WTC11 (cell line): Measurements from ENCODE around the gene CIAPIN1. TPM values are rescaled to one million over a fixed set of nuclear protein-coding genes. Genes with fewer than 3 reads are reported as not detected.
A peak's percentile ranks its signal among the peaks of the same experiment; 100 is the strongest.

Source experiments
- ATAC-seq: fragments of 200-7000 bp; cut with Tn5 transposase; 2 replicates; pipeline ENCODE4 v1.10.0; 2021; ENCODE audit warnings: mild to moderate bottlenecking, moderate library complexity
- CTCF ChIA-PET: fragments of 300-600 bp; sonication (Branson Sonifier 250); formaldehyde crosslinking; loops from one replicate; lab custom pipeline; 2021; ENCODE audit warnings: antibody characterized with exemption; lab: Charles Lee
- POLR2A ChIA-PET: fragments of 350-600 bp; sonication (Branson Sonifier 250); formaldehyde crosslinking; loops from one replicate; lab custom pipeline; 2021; ENCODE audit warnings: antibody characterized with exemption; lab: Charles Lee
- DNase-seq: peaks from one replicate; pipeline ENCODE4 v3.0.0; 2021; ENCODE audit warnings: low spot score
- H3K27ac Mint-ChIP-seq: 2 replicates; pipeline ENCODE4 v1.8.0; 2021; ENCODE audit warnings: mixed read lengths
- H3K27me3 Mint-ChIP-seq: 2 replicates; pipeline ENCODE4 v1.8.0; 2021; ENCODE audit warnings: low read depth, mild to moderate bottlenecking, moderate library complexity, mixed read lengths
- H3K36me3 Mint-ChIP-seq: 2 replicates; pipeline ENCODE4 v1.8.0; 2021; ENCODE audit warnings: mixed read lengths
- H3K4me1 Mint-ChIP-seq: 2 replicates; pipeline ENCODE4 v1.8.0; 2022; ENCODE audit warnings: mixed read lengths
- H3K4me3 Mint-ChIP-seq: 2 replicates; pipeline ENCODE4 v1.8.0; 2021; ENCODE audit warnings: mild to moderate bottlenecking, moderate library complexity, mixed read lengths
- H3K9me3 Mint-ChIP-seq: 2 replicates; pipeline ENCODE4 v1.8.0; 2021; ENCODE audit warnings: mixed read lengths
- EMX1 ChIP-seq: fragments of 250-450 bp; sonication (Bioruptor Pico); IDR thresholded peaks from 2 replicates; pipeline ENCODE4 v1.8.0; 2021; ENCODE audit warnings: mild to moderate bottlenecking
- ESRRA ChIP-seq: sonication (generic); formaldehyde crosslinking; IDR thresholded peaks from 2 replicates; pipeline ENCODE4 v1.8.1; 2022; ENCODE audit warnings: mild to moderate bottlenecking, missing genetic modification reagents, borderline replicate concordance
- ETV6 ChIP-seq: sonication (generic); formaldehyde crosslinking; IDR thresholded peaks from 2 replicates; pipeline ENCODE4 v1.8.1; 2022; ENCODE audit warnings: mild to moderate bottlenecking, missing genetic modification reagents
- FOXP1 ChIP-seq: sonication (generic); formaldehyde crosslinking; IDR thresholded peaks from 2 replicates; pipeline ENCODE4 v1.8.0; 2022; ENCODE audit warnings: missing genetic modification reagents, mild to moderate bottlenecking, moderate library complexity, borderline replicate concordance
- HMGA2 ChIP-seq: fragments of 250-450 bp; sonication (Bioruptor Pico); IDR thresholded peaks from 2 replicates; pipeline ENCODE4 v1.4.0; 2021; ENCODE audit warnings: mild to moderate bottlenecking, moderate library complexity
- JUN ChIP-seq: sonication (generic); formaldehyde crosslinking; IDR thresholded peaks from 2 replicates; pipeline ENCODE4 v1.8.0; 2023; ENCODE audit warnings: mild to moderate bottlenecking, missing genetic modification reagents
- KAT7 ChIP-seq: sonication (generic); formaldehyde crosslinking; IDR thresholded peaks from 2 replicates; pipeline ENCODE4 v1.8.1; 2023; ENCODE audit warnings: missing genetic modification reagents, mild to moderate bottlenecking, borderline replicate concordance
- MXD4 ChIP-seq: fragments of 250-450 bp; sonication (Bioruptor Pico); IDR thresholded peaks from 2 replicates; pipeline ENCODE4 v1.8.0; 2021; ENCODE audit warnings: mild to moderate bottlenecking, moderate library complexity, borderline replicate concordance
- NFATC4 ChIP-seq: fragments of 250-450 bp; sonication (Bioruptor Pico); IDR thresholded peaks from 2 replicates; pipeline ENCODE4 v1.9.0; 2021; ENCODE audit warnings: mild to moderate bottlenecking
- NR1H2 ChIP-seq: sonication (generic); formaldehyde crosslinking; IDR thresholded peaks from 2 replicates; pipeline ENCODE4 v1.9.0; 2021; ENCODE audit warnings: mild to moderate bottlenecking, moderate library complexity, missing genetic modification reagents
- RELA ChIP-seq: sonication (generic); formaldehyde crosslinking; IDR thresholded peaks from 2 replicates; pipeline ENCODE4 v1.8.1; 2022; ENCODE audit warnings: missing genetic modification reagents, mild to moderate bottlenecking, borderline replicate concordance
- SP1 ChIP-seq: sonication (generic); formaldehyde crosslinking; conservative IDR thresholded peaks from 2 replicates; pipeline ENCODE4 v1.8.1; 2022; ENCODE audit warnings: missing genetic modification reagents
- TEAD1 ChIP-seq: sonication (generic); formaldehyde crosslinking; IDR thresholded peaks from 2 replicates; pipeline ENCODE4 v1.8.0; 2022; ENCODE audit warnings: mild to moderate bottlenecking, missing genetic modification reagents
- TEAD4 ChIP-seq: sonication (generic); formaldehyde crosslinking; IDR thresholded peaks from 2 replicates; pipeline ENCODE4 v1.8.0; 2022; ENCODE audit warnings: mild to moderate bottlenecking, missing genetic modification reagents
- ZNF219 ChIP-seq: sonication (generic); formaldehyde crosslinking; IDR thresholded peaks from 2 replicates; pipeline ENCODE4 v1.8.0; 2023; ENCODE audit warnings: missing genetic modification reagents, mild to moderate bottlenecking, borderline replicate concordance
- ZNF317 ChIP-seq: sonication (generic); formaldehyde crosslinking; IDR thresholded peaks from 2 replicates; pipeline ENCODE4 v1.8.1; 2023; ENCODE audit warnings: low read depth, mild to moderate bottlenecking, moderate library complexity, missing genetic modification reagents, borderline replicate concordance
- ZNF396 ChIP-seq: fragments of 250-450 bp; sonication (Bioruptor Pico); IDR thresholded peaks from 2 replicates; pipeline ENCODE4 v1.8.0; 2021; ENCODE audit warnings: mild to moderate bottlenecking, moderate library complexity, borderline replicate concordance
- total RNA-seq: library from RNA; stranded (reverse); gene quantifications from 3 replicates; pipeline ENCODE4 v1.2.3, GENCODE V29; 2021
- TF ChIP-seq, protein P1 (sequence below): sonication (generic); formaldehyde crosslinking; IDR thresholded peaks from 2 replicates; pipeline ENCODE4 v1.8.1; 2023; ENCODE audit warnings: mild to moderate bottlenecking, missing genetic modification reagents
- TF ChIP-seq, protein P2 (sequence below): sonication (generic); formaldehyde crosslinking; IDR thresholded peaks from 2 replicates; pipeline ENCODE4 v1.8.0; 2022; ENCODE audit warnings: mild to moderate bottlenecking, missing genetic modification reagents
- TF ChIP-seq, protein P3 (sequence below): sonication (generic); formaldehyde crosslinking; IDR thresholded peaks from 2 replicates; pipeline ENCODE4 v1.8.0; 2022; ENCODE audit warnings: mild to moderate bottlenecking, missing genetic modification reagents
- TF ChIP-seq, protein P4 (sequence below): sonication (generic); formaldehyde crosslinking; IDR thresholded peaks from 2 replicates; pipeline ENCODE4 v1.8.0; 2023; ENCODE audit warnings: missing genetic modification reagents, mild to moderate bottlenecking, borderline replicate concordance
- TF ChIP-seq, protein P5 (sequence below): sonication (generic); formaldehyde crosslinking; IDR thresholded peaks from 2 replicates; pipeline ENCODE4 v1.8.0; 2023; ENCODE audit warnings: mild to moderate bottlenecking, missing genetic modification reagents

The CIAPIN1 gene
- total RNA-seq, 1 experiment from 2014 or later: 87.9 TPM

DNA sequence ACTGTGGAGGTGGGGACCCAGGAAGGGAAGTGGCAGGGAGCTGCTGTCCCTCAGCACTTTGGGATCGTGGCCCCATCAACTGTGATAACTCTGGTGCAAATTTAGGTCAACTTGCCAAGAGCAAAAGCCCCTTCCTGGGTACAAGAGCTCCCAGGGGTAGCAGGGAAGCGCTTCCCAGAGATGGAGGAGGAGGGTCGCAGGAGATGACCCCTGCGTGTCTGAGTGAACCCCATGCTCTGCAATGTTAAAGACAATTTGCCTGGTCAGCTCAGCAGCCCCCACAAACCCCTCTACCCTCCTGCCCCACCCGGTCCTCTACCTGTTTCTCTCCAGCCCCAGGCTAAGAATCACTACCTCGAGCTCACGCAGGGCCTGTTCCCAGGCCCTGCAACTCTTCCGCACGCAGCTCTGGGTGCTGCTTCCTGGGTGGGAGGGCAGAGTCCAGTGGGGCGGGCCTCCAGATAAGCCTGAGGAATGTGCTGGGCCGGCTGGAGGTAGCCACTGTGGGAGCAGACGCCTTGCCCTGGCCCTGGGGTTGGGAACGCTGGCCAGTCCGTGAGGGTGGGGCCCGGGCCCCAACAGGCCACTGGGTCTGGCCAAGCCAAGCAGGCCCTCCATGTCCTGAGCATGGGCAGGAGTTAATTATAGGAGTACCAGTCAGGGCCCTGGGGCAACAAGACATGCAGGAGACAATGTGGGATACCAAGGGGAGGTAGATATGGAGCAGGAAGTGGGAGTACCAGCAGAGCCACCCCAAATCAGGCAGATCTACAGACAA lies 33.0 kb upstream of the CIAPIN1 start (continued):
- TF ChIP-seq, protein P1, sequence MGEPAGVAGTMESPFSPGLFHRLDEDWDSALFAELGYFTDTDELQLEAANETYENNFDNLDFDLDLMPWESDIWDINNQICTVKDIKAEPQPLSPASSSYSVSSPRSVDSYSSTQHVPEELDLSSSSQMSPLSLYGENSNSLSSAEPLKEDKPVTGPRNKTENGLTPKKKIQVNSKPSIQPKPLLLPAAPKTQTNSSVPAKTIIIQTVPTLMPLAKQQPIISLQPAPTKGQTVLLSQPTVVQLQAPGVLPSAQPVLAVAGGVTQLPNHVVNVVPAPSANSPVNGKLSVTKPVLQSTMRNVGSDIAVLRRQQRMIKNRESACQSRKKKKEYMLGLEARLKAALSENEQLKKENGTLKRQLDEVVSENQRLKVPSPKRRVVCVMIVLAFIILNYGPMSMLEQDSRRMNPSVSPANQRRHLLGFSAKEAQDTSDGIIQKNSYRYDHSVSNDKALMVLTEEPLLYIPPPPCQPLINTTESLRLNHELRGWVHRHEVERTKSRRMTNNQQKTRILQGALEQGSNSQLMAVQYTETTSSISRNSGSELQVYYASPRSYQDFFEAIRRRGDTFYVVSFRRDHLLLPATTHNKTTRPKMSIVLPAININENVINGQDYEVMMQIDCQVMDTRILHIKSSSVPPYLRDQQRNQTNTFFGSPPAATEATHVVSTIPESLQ (CRISPR knock-in tag): no peak
- TF ChIP-seq NFATC4 (no peak), ZNF219 (CRISPR knock-in tag) (no peak)
- TF ChIP-seq, all 79 proteins: peak for 0

DNA sequence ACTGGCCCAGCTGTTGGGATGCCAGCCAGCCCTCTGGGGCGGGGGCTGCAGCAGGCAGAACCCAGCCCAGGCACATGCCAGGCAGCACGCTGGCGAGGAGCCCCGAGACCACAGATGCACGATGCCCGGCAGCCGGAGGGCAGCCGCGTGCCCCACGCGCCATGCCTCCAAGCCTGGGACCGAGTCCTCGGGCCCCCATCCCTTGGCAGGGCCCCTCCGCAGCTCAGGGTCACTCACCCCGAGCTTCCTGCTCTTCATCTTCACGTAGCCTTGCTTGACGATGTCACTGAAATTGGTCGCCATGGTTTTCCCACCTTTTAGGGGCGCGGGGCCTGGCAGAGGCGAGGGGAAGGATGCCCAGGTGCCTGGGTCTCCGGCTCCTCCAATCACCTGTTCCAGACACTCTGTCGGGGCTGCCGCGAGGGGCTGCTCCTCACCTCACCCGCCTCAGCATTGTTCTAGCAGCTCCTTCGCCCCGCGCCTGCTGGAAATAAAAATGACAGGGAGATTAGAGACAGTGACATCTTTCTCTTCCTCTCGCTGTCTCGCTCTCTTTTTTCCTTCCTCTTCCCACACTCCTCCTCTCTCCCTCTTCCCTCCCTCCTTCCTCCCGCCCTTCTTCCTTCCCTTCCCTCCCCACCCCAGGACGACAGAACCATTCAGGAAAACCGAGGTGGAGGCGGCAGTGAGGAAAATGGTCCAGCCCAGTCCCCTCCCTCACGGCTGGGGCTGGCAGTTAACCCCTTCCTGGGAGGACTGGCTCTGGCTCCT lies 32.2 kb upstream of the CIAPIN1 start:
- Mint-ChIP-seq H3K27me3 (peaks cover 6% of the 10 kb centered on the region), H3K4me1 (peaks cover 53% of the 10 kb centered on the region), H3K27ac (no peak overlapping the region), H3K9me3 (no peaks in the 10 kb centered on the region), H3K4me3 (peak overlapping the region; percentile 82), H3K36me3 (0 out of 2 replicates have a peak, but pooled peaks cover 2% of the 10 kb centered on the region)
- CTCF ChIA-PET: interaction anchor here (0.9 to 4.8 kb wide), 10 partner anchors 8 to 179 kb away, joined by 3 to 26 read pairs (median 5); partner anchors contain the start of genes CIAPIN1, COQ9 and POLR2C
- POLR2A ChIA-PET: interaction anchor here (0.9 kb wide), 1 partner anchor 13 kb away, joined by 3 read pairs; no protein-coding TSS in a partner anchor
- DNase-seq: peak; percentile 75
- ATAC-seq: peak; percentile 43
- TF ChIP-seq KAT7 (0 out of 2 replicates have a peak, but pooled peaks have one; percentile 44), MXD4 (CRISPR knock-in tag) (no peak), TEAD1 (CRISPR knock-in tag) (0 out of 2 replicates have a peak, but pooled peaks have one; percentile 41), JUN (no peak), FOXP1 (CRISPR knock-in tag) (peak; percentile 61; the same call in 1 of the 2 replicates), ZNF317 (CRISPR knock-in tag) (no peak), ZNF396 (CRISPR knock-in tag) (no peak), ZNF219 (CRISPR knock-in tag) (peak; percentile 29; the same call in 1 of the 2 replicates), TEAD4 (CRISPR knock-in tag) (0 out of 2 replicates have a peak, but pooled peaks have one; percentile 25), HMGA2 (CRISPR knock-in tag) (no peak), SP1 (CRISPR knock-in tag) (peak; percentile 73), NR1H2 (CRISPR knock-in tag) (no peak), ESRRA (0 out of 2 replicates have a peak, but pooled peaks have one; percentile 21), RELA (CRISPR knock-in tag) (0 out of 2 replicates have a peak, but pooled peaks have one; percentile 25), EMX1 (CRISPR knock-in tag) (no peak), ETV6 (peak; percentile 29; the same call in 1 of the 2 replicates)
- TF ChIP-seq, protein P2, sequence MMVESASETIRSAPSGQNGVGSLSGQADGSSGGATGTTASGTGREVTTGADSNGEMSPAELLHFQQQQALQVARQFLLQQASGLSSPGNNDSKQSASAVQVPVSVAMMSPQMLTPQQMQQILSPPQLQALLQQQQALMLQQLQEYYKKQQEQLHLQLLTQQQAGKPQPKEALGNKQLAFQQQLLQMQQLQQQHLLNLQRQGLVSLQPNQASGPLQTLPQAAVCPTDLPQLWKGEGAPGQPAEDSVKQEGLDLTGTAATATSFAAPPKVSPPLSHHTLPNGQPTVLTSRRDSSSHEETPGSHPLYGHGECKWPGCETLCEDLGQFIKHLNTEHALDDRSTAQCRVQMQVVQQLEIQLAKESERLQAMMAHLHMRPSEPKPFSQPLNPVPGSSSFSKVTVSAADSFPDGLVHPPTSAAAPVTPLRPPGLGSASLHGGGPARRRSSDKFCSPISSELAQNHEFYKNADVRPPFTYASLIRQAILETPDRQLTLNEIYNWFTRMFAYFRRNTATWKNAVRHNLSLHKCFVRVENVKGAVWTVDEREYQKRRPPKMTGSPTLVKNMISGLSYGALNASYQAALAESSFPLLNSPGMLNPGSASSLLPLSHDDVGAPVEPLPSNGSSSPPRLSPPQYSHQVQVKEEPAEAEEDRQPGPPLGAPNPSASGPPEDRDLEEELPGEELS (CRISPR knock-in tag): peak; percentile 48; the same call in 1 of the 2 replicates
- TF ChIP-seq, protein P3, sequence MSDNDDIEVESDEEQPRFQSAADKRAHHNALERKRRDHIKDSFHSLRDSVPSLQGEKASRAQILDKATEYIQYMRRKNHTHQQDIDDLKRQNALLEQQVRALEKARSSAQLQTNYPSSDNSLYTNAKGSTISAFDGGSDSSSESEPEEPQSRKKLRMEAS (CRISPR knock-in tag): peak; percentile 65
- TF ChIP-seq, protein P4, sequence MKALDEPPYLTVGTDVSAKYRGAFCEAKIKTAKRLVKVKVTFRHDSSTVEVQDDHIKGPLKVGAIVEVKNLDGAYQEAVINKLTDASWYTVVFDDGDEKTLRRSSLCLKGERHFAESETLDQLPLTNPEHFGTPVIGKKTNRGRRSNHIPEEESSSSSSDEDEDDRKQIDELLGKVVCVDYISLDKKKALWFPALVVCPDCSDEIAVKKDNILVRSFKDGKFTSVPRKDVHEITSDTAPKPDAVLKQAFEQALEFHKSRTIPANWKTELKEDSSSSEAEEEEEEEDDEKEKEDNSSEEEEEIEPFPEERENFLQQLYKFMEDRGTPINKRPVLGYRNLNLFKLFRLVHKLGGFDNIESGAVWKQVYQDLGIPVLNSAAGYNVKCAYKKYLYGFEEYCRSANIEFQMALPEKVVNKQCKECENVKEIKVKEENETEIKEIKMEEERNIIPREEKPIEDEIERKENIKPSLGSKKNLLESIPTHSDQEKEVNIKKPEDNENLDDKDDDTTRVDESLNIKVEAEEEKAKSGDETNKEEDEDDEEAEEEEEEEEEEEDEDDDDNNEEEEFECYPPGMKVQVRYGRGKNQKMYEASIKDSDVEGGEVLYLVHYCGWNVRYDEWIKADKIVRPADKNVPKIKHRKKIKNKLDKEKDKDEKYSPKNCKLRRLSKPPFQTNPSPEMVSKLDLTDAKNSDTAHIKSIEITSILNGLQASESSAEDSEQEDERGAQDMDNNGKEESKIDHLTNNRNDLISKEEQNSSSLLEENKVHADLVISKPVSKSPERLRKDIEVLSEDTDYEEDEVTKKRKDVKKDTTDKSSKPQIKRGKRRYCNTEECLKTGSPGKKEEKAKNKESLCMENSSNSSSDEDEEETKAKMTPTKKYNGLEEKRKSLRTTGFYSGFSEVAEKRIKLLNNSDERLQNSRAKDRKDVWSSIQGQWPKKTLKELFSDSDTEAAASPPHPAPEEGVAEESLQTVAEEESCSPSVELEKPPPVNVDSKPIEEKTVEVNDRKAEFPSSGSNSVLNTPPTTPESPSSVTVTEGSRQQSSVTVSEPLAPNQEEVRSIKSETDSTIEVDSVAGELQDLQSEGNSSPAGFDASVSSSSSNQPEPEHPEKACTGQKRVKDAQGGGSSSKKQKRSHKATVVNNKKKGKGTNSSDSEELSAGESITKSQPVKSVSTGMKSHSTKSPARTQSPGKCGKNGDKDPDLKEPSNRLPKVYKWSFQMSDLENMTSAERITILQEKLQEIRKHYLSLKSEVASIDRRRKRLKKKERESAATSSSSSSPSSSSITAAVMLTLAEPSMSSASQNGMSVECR (CRISPR knock-in tag): 0 out of 2 replicates have a peak, but pooled peaks have one; percentile 63
- TF ChIP-seq, protein P5, sequence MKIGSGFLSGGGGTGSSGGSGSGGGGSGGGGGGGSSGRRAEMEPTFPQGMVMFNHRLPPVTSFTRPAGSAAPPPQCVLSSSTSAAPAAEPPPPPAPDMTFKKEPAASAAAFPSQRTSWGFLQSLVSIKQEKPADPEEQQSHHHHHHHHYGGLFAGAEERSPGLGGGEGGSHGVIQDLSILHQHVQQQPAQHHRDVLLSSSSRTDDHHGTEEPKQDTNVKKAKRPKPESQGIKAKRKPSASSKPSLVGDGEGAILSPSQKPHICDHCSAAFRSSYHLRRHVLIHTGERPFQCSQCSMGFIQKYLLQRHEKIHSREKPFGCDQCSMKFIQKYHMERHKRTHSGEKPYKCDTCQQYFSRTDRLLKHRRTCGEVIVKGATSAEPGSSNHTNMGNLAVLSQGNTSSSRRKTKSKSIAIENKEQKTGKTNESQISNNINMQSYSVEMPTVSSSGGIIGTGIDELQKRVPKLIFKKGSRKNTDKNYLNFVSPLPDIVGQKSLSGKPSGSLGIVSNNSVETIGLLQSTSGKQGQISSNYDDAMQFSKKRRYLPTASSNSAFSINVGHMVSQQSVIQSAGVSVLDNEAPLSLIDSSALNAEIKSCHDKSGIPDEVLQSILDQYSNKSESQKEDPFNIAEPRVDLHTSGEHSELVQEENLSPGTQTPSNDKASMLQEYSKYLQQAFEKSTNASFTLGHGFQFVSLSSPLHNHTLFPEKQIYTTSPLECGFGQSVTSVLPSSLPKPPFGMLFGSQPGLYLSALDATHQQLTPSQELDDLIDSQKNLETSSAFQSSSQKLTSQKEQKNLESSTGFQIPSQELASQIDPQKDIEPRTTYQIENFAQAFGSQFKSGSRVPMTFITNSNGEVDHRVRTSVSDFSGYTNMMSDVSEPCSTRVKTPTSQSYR (CRISPR knock-in tag): no peak
